Large intestine (tissue), 12 donors: ENCODE results near the gene LRRC3C. TPM values are rescaled to one million over a fixed set of nuclear protein-coding genes. Genes with fewer than 3 reads are reported as not detected.
"Not testable (repeated sequence)": the region's sequence is repeated elsewhere in the genome, so short reads cannot be mapped to it uniquely, and the experiment has no call there.

Experiments used
- DNase-seq, 2 donors: peaks; one replicate each; pipeline versions ENCODE4 v3.0.0 to v3.0.0-alpha.2; 2013
- H3K27ac ChIP-seq: one replicate; pipeline ENCODE4 v1.5.1; 2013; ENCODE audit warnings: low read length
- H3K27me3 ChIP-seq: 2 replicates; pipeline ENCODE4 v1.6.1; 2013; ENCODE audit warnings: low read length; ENCODE audit not compliant: control insufficient read depth, insufficient read depth
- H3K36me3 ChIP-seq: 2 replicates; pipeline ENCODE4 v1.6.1; 2013; ENCODE audit warnings: low read length; ENCODE audit not compliant: control insufficient read depth, insufficient read depth
- H3K4me1 ChIP-seq: one replicate; pipeline ENCODE4 v1.6.1; 2013; ENCODE audit warnings: low read length; ENCODE audit not compliant: control insufficient read depth, insufficient read depth
- H3K4me3 ChIP-seq: one replicate; pipeline ENCODE4 v1.5.1; 2013; ENCODE audit warnings: low read length
- H3K9me3 ChIP-seq: one replicate; pipeline ENCODE4 v1.6.1; 2013; ENCODE audit warnings: mild to moderate bottlenecking, low read depth, low read length, moderate library complexity; ENCODE audit not compliant: control insufficient read depth
- WGBS: methylation state at CpG from one replicate; pipeline ENCODE4 v1.1.5; 2013; ENCODE audit warnings: low lambda C conversion rate; ENCODE audit not compliant: insufficient coverage; 5-methylcytosine and 5-hydroxymethylcytosine counted together
- long read RNA-seq, 11 donors: transcript quantifications; one replicate each; lab custom pipeline, GENCODE V29; 2026
- polyA plus RNA-seq: library from polyadenylated mRNA; unstranded; fragments of 120-200 nt; gene quantifications from one replicate; pipeline ENCODE4 v1.2.1, GENCODE V29; 2013

LRRC3C gene
- polyA plus RNA-seq = not detected
- long read RNA-seq, donor 1 = 0 reads
- long read RNA-seq, donor 2 = 0 reads
- long read RNA-seq, donor 3 = 0 reads
- long read RNA-seq, donor 4 = 0 reads
- long read RNA-seq, donor 5 = 0 reads
- long read RNA-seq, donor 6 = 0 reads
- long read RNA-seq, donor 7 = 0 reads
- long read RNA-seq, donor 8 = 0 reads
- long read RNA-seq, donor 9 = 0 reads
- long read RNA-seq, donor 10 = 0 reads
- long read RNA-seq, donor 11 = 0 reads

GRCh38 chr17:39927101-39927928, at the start of gene LRRC3C, which contains the start of gene ORMDL3:
Gene LRRC3C, plus strand, starts transcription at chr17:39927732. Its CDS starts 13,792 bp downstream, at chr17:39941524.
Gene ORMDL3, minus strand, starts transcription at chr17:39927601. Its CDS starts 3,398 bp downstream, at chr17:39924203.
- WGBS = no CpG with 5 or more reads among the region's 72 CpGs
- H3K9me3 ChIP-seq = no peaks in the 10 kb centered on the region
- DNase-seq = peak; percentile 96 to 98
- H3K4me1 ChIP-seq = peaks cover 47% of the 10 kb centered on the region
- H3K27me3 ChIP-seq = no peaks in the 10 kb centered on the region
- peaks cover 18% of the 10 kb centered on the region for H3K36me3 ChIP-seq
- H3K4me3 ChIP-seq = peak within 1 kb of the TSS; percentile 90
- peak within 1 kb of the TSS; percentile 94 for H3K27ac ChIP-seq

GRCh38 chr17:39886102-39886501, 41.4 kb upstream of the LRRC3C start:
- WGBS = 80% methylated on average over 1 of the region's 5 CpGs

GRCh38 chr17:39887078-39887477, 40.5 kb upstream of the LRRC3C start:
- no peak for DNase-seq
- no peaks in the 10 kb centered on the region for H3K27me3 ChIP-seq
- peaks cover 3% of the 10 kb centered on the region for H3K4me1 ChIP-seq
- H3K36me3 ChIP-seq = no peaks in the 10 kb centered on the region
- H3K9me3 ChIP-seq = no peaks in the 10 kb centered on the region
- H3K27ac ChIP-seq = no peak overlapping the region
- H3K4me3 ChIP-seq = no peak overlapping the region

More at GRCh38 chr17:39886102-39886501, 41.4 kb upstream of the LRRC3C start:
- not testable (repeated sequence) for DNase-seq, H3K27ac ChIP-seq, H3K36me3 ChIP-seq, H3K4me3 ChIP-seq, H3K4me1 ChIP-seq, H3K9me3 ChIP-seq, H3K27me3 ChIP-seq

GRCh38 chr17:39889200-39889599, 38.3 kb upstream of the LRRC3C start:
- H3K4me1 ChIP-seq = peaks cover 3% of the 10 kb centered on the region
- H3K9me3 ChIP-seq = no peaks in the 10 kb centered on the region
- H3K36me3 ChIP-seq = no peaks in the 10 kb centered on the region
- WGBS = 33% methylated on average over 1 of the region's 2 CpGs
- H3K4me3 ChIP-seq = no peak overlapping the region
- H3K27me3 ChIP-seq = no peaks in the 10 kb centered on the region
- peak in 1 of 2 donors; percentile 19 for DNase-seq
- no peak overlapping the region for H3K27ac ChIP-seq

- DNase-seq = no peak
- no CpG with 5 or more reads among the region's 3 CpGs for WGBS
- Histone ChIP-seq H3K36me3 (no peaks in the 10 kb centered on the region), H3K27ac (no peak overlapping the region), H3K4me1 (no peaks in the 10 kb centered on the region), H3K27me3 (no peaks in the 10 kb centered on the region), H3K4me3 (no peak overlapping the region), H3K9me3 (no peaks in the 10 kb centered on the region)
These were observed 32.7 kb upstream of the LRRC3C start for GRCh38 chr17:39894681-39895376.

GRCh38 chr17:39898088-39898487, 29.4 kb upstream of the LRRC3C start:
- no peak overlapping the region for H3K4me3 ChIP-seq
- 100% methylated on average over 1 of the region's 4 CpGs for WGBS
- DNase-seq = no peak
- H3K9me3 ChIP-seq = no peaks in the 10 kb centered on the region
- no peak overlapping the region for H3K27ac ChIP-seq
- H3K27me3 ChIP-seq = no peaks in the 10 kb centered on the region
- H3K4me1 ChIP-seq = no peaks in the 10 kb centered on the region
- H3K36me3 ChIP-seq = no peaks in the 10 kb centered on the region

GRCh38 chr17:39899215-39899614, 28.3 kb upstream of the LRRC3C start:
- no peak for DNase-seq
- Histone ChIP-seq H3K36me3 (no peaks in the 10 kb centered on the region), H3K4me3 (no peak overlapping the region), H3K4me1 (no peaks in the 10 kb centered on the region), H3K9me3 (no peaks in the 10 kb centered on the region), H3K27ac (no peak overlapping the region), H3K27me3 (no peaks in the 10 kb centered on the region)

- not testable (repeated sequence) for H3K36me3 ChIP-seq, H3K27me3 ChIP-seq
- no CpG with 5 or more reads among the region's 2 CpGs for WGBS
These were observed 25.5 kb upstream of the LRRC3C start for GRCh38 chr17:39902027-39902426.

GRCh38 chr17:39903158-39903884, 24.2 kb upstream of the LRRC3C start:
- H3K27me3 ChIP-seq = no peaks in the 10 kb centered on the region
- no peaks in the 10 kb centered on the region for H3K9me3 ChIP-seq
- no peak overlapping the region for H3K4me3 ChIP-seq
- WGBS = 100% methylated on average over 1 of the region's 4 CpGs
- peaks cover 9% of the 10 kb centered on the region for H3K4me1 ChIP-seq
- peaks cover 7% of the 10 kb centered on the region for H3K36me3 ChIP-seq
- no peak overlapping the region for H3K27ac ChIP-seq
- no peak for DNase-seq

More at GRCh38 chr17:39902027-39902426, 25.5 kb upstream of the LRRC3C start:
- not testable (repeated sequence) for H3K27ac ChIP-seq, H3K4me3 ChIP-seq, H3K9me3 ChIP-seq, DNase-seq, H3K4me1 ChIP-seq

GRCh38 chr17:39904990-39905288, 22.6 kb upstream of the LRRC3C start:
- H3K4me1 ChIP-seq = peaks cover 9% of the 10 kb centered on the region
- WGBS = no CpG with 5 or more reads among the region's 3 CpGs
- no peak overlapping the region for H3K4me3 ChIP-seq
- DNase-seq = no peak
- no peaks in the 10 kb centered on the region for H3K27me3 ChIP-seq
- peak overlapping the region; percentile 46 for H3K27ac ChIP-seq
- H3K36me3 ChIP-seq = peaks cover 16% of the 10 kb centered on the region
- no peaks in the 10 kb centered on the region for H3K9me3 ChIP-seq
